IMR-90 (cell line): ENCODE results near the gene DOK6. TPM values are rescaled to one million over a fixed set of nuclear protein-coding genes. Genes with fewer than 3 reads are reported as not detected.

Experiments used
- ATAC-seq: fragments of 200-7000 bp; cut with Tn5 transposase; 2 replicates; pipeline ENCODE4 v1.9.1; 2020; ENCODE audit warnings: low read depth, mild to moderate bottlenecking, moderate library complexity
- BruUV-seq: library from RNA; stranded (reverse); fragments of 400-500 nt; replicated peaks from 2 replicates; lab custom pipeline; 2021; lab: Mats Ljungman, UMichigan
- CTCF ChIA-PET: fragments of 300-600 bp; formaldehyde crosslinking; extraction: SDS; loops from one replicate; lab custom pipeline; 2021; ENCODE audit warnings: antibody characterized with exemption; lab: Yijun Ruan, JAX
- POLR2A ChIA-PET: fragments of 300-600 bp; sonication (Branson Sonifier 250); formaldehyde crosslinking; loops from one replicate; lab custom pipeline; 2022; ENCODE audit warnings: antibody characterized with exemption; ENCODE audit not compliant: unreplicated experiment; lab: Charles Lee
- DNase-seq: peaks from one replicate; pipeline ENCODE4 v3.0.0; 2013
- H2AFZ ChIP-seq: replicated peaks from 2 replicates; pipeline ENCODE3; 2013; ENCODE audit warnings: low read length, mild to moderate bottlenecking; ENCODE audit not compliant: poor library complexity
- H2AK5ac ChIP-seq: 2 replicates; pipeline ENCODE4 v1.6.1; 2013; ENCODE audit warnings: low read depth, low read length, inconsistent platforms
- H2AK9ac ChIP-seq: replicated peaks from 2 replicates; pipeline ENCODE3; 2013; ENCODE audit warnings: mild to moderate bottlenecking, low read depth, low read length, moderate library complexity; ENCODE audit not compliant: poor library complexity
- H2BK120ac ChIP-seq: 2 replicates; pipeline ENCODE4 v1.6.1; 2013; ENCODE audit warnings: low read depth, low read length, inconsistent platforms
- H2BK15ac ChIP-seq: 3 replicates; pipeline ENCODE4 v1.6.1; 2013; ENCODE audit warnings: low read depth, low read length, inconsistent platforms
- H2BK20ac ChIP-seq: 2 replicates; pipeline ENCODE4 v1.6.1; 2013; ENCODE audit warnings: low read depth, mild to moderate bottlenecking, inconsistent platforms, low read length, moderate library complexity
- H2BK5ac ChIP-seq: 2 replicates; pipeline ENCODE4 v1.6.1; 2013; ENCODE audit warnings: mild to moderate bottlenecking, low read depth, low read length, inconsistent platforms; ENCODE audit not compliant: poor library complexity, severe bottlenecking
- H3K14ac ChIP-seq: replicated peaks from 2 replicates; pipeline ENCODE4 v1.6.1; 2013; ENCODE audit warnings: low read depth, low read length, inconsistent platforms
- H3K18ac ChIP-seq: 2 replicates; pipeline ENCODE4 v1.6.1; 2013; ENCODE audit warnings: low read depth, low read length, control low read depth
- H3K23ac ChIP-seq: 2 replicates; pipeline ENCODE4 v1.6.1; 2013; ENCODE audit warnings: low read depth, low read length, inconsistent platforms
- H3K27ac ChIP-seq: 2 replicates; pipeline ENCODE4 v1.5.1; 2013; ENCODE audit warnings: mild to moderate bottlenecking, control low read depth, low read length; ENCODE audit not compliant: insufficient read depth
- H3K27me3 ChIP-seq: 2 replicates; pipeline ENCODE4 v1.6.1; 2013; ENCODE audit warnings: low read length; ENCODE audit not compliant: control insufficient read depth, insufficient read depth
- H3K36me3 ChIP-seq: 2 replicates; pipeline ENCODE4 v1.6.1; 2013; ENCODE audit warnings: low read length, mixed read lengths; ENCODE audit not compliant: control insufficient read depth, insufficient read depth
- H3K4ac ChIP-seq: 2 replicates; pipeline ENCODE4 v1.6.1; 2013; ENCODE audit warnings: low read depth, low read length, inconsistent platforms
- H3K4me1 ChIP-seq: 2 replicates; pipeline ENCODE4 v1.6.1; 2013; ENCODE audit warnings: low read length, mixed read lengths; ENCODE audit not compliant: control insufficient read depth, insufficient read depth
- H3K4me2 ChIP-seq: 2 replicates; pipeline ENCODE4 v1.6.1; 2013; ENCODE audit warnings: low read depth, mild to moderate bottlenecking, control low read depth, low read length, moderate library complexity
- H3K4me3 ChIP-seq: 2 replicates; pipeline ENCODE4 v1.5.1; 2013; ENCODE audit warnings: low read depth, mild to moderate bottlenecking, control low read depth, low read length, moderate library complexity; ENCODE audit not compliant: insufficient read depth
- H3K56ac ChIP-seq: 2 replicates; pipeline ENCODE4 v1.6.1; 2013; ENCODE audit warnings: low read length, inconsistent platforms; ENCODE audit not compliant: insufficient read depth; ENCODE audit errors: extremely low read depth
- H3K79me1 ChIP-seq, 2 experiments: 2 replicates each; pipeline ENCODE4 v1.6.1; 2013; ENCODE audit warnings: low read length in 2 of 2, inconsistent platforms in 1 of 2, low read depth in 1 of 2
- H3K9ac ChIP-seq: 2 replicates; pipeline ENCODE4 v1.6.1; 2013; ENCODE audit warnings: low read depth, low read length, control low read depth
- H3K9me1 ChIP-seq: 2 replicates; pipeline ENCODE4 v1.6.1; 2013; ENCODE audit warnings: low read length, inconsistent platforms; ENCODE audit not compliant: insufficient read depth
- H3K9me3 ChIP-seq: 2 replicates; pipeline ENCODE4 v1.6.1; 2013; ENCODE audit warnings: low read length; ENCODE audit not compliant: control insufficient read depth, insufficient read depth
- H4K20me1 ChIP-seq: 2 replicates; pipeline ENCODE4 v1.6.1; 2013; ENCODE audit warnings: low read length, inconsistent platforms; ENCODE audit not compliant: insufficient read depth
- H4K5ac ChIP-seq: 2 replicates; pipeline ENCODE4 v1.6.1; 2013; ENCODE audit warnings: mild to moderate bottlenecking, low read depth, low read length, control low read depth
- H4K8ac ChIP-seq, 2 experiments: 2 replicates each; pipeline ENCODE4 v1.6.1; 2013; ENCODE audit warnings: low read depth in 2 of 2, low read length in 2 of 2, control low read depth in 1 of 2, inconsistent platforms in 1 of 2
- H4K91ac ChIP-seq: 2 replicates; pipeline ENCODE4 v1.6.1; 2013; ENCODE audit warnings: low read depth, low read length, inconsistent platforms; ENCODE audit not compliant: insufficient read depth
- MAZ ChIP-seq: IDR thresholded peaks from 2 replicates; pipeline ENCODE4 v1.6.1; 2012; ENCODE audit warnings: low read depth, mild to moderate bottlenecking, low read length, improper control_type of control experiment, moderate library complexity, borderline replicate concordance
- NFE2L2 ChIP-seq: fragments of 150-350 bp; IDR thresholded peaks from 2 replicates; pipeline ENCODE4 v1.6.1; 2016; ENCODE audit warnings: low read depth, mild to moderate bottlenecking, low read length
- POLR2A ChIP-seq: IDR thresholded peaks from 2 replicates; pipeline ENCODE4 v1.6.1; 2012; ENCODE audit warnings: mild to moderate bottlenecking, low read depth, low read length
- RCOR1 ChIP-seq: IDR thresholded peaks from 2 replicates; pipeline ENCODE4 v1.6.1; 2012; ENCODE audit warnings: mild to moderate bottlenecking, low read length, improper control_type of control experiment; ENCODE audit not compliant: insufficient replicate concordance
- SMC3 ChIP-seq: fragments of 150-350 bp; IDR thresholded peaks from 2 replicates; pipeline ENCODE4 v1.6.1; 2016; ENCODE audit warnings: low read depth, mild to moderate bottlenecking, antibody characterized with exemption, low read length, moderate library complexity
- WGBS, 2 experiments: methylation state at CpG; one replicate each; pipeline versions ENCODE4 v1.1.5 to v1.1.7; 2013; ENCODE audit warnings: missing lambda C conversion rate in 2 of 2; ENCODE audit not compliant: insufficient read length in 1 of 2; ENCODE audit errors: extremely low coverage in 2 of 2; 5-methylcytosine and 5-hydroxymethylcytosine counted together
- dilution Hi-C: fragments of 300-500 bp; cut with HindIII; formaldehyde crosslinking; loops from one replicate; pipeline ENCODE4 v1.14.3; 2018; ENCODE audit warnings: low sequenced_read_pairs; ENCODE audit not compliant: unreplicated experiment
- in situ Hi-C: fragments of 300-500 bp; cut with MboI; formaldehyde crosslinking; loops from 3 replicates; pipeline ENCODE4 v1.14.3; 2019; ENCODE audit warnings: low sequenced_read_pairs, inconsistent platforms, mixed read lengths
- intact Hi-C: fragments of 100-400 bp; cut with micrococcal nuclease; formaldehyde crosslinking; loops from 2 replicates; pipeline ENCODE4 v1.10.0; 2022
- polyA plus RNA-seq, 3 experiments: library from polyadenylated mRNA; depleted of rRNA; stranded (reverse); fragments of >200 nt; gene quantifications; 2 replicates each; pipeline ENCODE4 v1.2.3, GENCODE V29; 2012; ENCODE audit warnings: low replicate concordance in 1 of 3
- total RNA-seq: library from RNA; depleted of rRNA; stranded (reverse); fragments of >200 nt; gene quantifications from 2 replicates; pipeline ENCODE4 v1.2.3, GENCODE V29; 2012
- TF ChIP-seq, protein P1 (sequence below): conservative IDR thresholded peaks from 2 replicates; pipeline ENCODE4 v1.5.1; 2012; ENCODE audit warnings: mild to moderate bottlenecking, low read depth, low read length, improper control_type of control experiment
- TF ChIP-seq, protein P2 (sequence below): fragments of 150-350 bp; IDR thresholded peaks from 2 replicates; pipeline ENCODE4 v1.6.1; 2016; ENCODE audit warnings: low read depth, mild to moderate bottlenecking, low read length, moderate library complexity, borderline replicate concordance

DOK6 gene
- total and polyA plus RNA-seq, 2 of the 4 experiments (the other 2 are of a cell fraction), result 1.9 to 2.7 TPM

DNA sequence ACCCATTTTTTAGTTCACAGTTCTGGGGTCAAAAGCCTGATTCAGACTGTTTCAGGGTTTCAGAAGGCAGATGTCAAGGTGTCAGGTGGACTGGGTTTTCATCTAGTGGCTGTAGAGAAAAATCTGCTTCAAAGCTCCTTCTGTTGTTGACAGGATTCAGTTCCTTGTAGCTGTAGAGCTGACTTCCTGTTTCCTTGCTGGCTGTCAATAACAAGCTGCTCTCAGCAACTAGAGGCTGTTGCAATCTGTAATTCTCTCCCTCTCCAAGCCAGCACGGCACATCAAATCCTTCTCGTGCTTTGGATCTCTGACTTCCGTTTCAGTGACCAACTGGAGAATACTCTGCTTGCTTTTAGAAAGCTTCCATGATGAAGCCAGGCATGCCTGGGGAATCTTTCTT is 179.4 kb downstream of the DOK6 start:
- ChIA-PET POLR2A (no interaction called here), CTCF (interaction anchor here (1.3 kb wide), 1 partner anchor 8 kb away, joined by 5 read pairs; no protein-coding TSS in a partner anchor)
- intact Hi-C loops, result no loop called here
- Histone ChIP-seq H2BK120ac (peak overlapping the region; percentile 14), H3K56ac (no peak overlapping the region), H4K8ac (peak overlapping the region; percentile 40 to 83; a peak in 3 of 4 replicates), H2AFZ (peak overlapping the region; percentile 87), H3K4me3 (no peak overlapping the region), H4K20me1 (no peaks in the 10 kb centered on the region), H3K9ac (peak overlapping the region; percentile 29; the same call in 1 of the 2 replicates), H3K4me2 (peak overlapping the region; percentile 52; the same call in 1 of the 2 replicates), H3K23ac (0 out of 2 replicates have a peak overlapping the region, but pooled peaks have one; percentile 64), H3K14ac (peak overlapping the region; percentile 81), H3K9me3 (no peaks in the 10 kb centered on the region), H4K5ac (peak overlapping the region; percentile 66), H2BK20ac (no peak overlapping the region; the same call in 1 of the 2 replicates), H2BK5ac (no peak overlapping the region), H3K27me3 (no peaks in the 10 kb centered on the region), H3K4ac (peak overlapping the region; percentile 71; the same call in 1 of the 2 replicates), H2BK15ac (no peak overlapping the region; the same call in 2 of the 3 replicates), H3K79me1 (no peaks in the 10 kb centered on the region), H3K9me1 (no peaks in the 10 kb centered on the region), H4K91ac (no peak overlapping the region), H3K18ac (no peak overlapping the region), H3K27ac (no peak overlapping the region), H3K36me3 (no peaks in the 10 kb centered on the region), H3K4me1 (no peaks in the 10 kb centered on the region), H2AK5ac (no peak overlapping the region), H2AK9ac (no peak overlapping the region)
- in situ Hi-C loops, result no loop called here
- DNase-seq, result peak; percentile 28
- dilution Hi-C loops, result no loop called here
- WGBS, 2 experiments, result no CpG with 5 or more reads among the region's 3 CpGs
- ATAC-seq, result peak; percentile 51; the same call in 1 of the 2 replicates
- TF ChIP-seq MAZ, result no peak
- no peak for TF ChIP-seq NFE2L2
- no peak for TF ChIP-seq POLR2A
- TF ChIP-seq, protein P1, sequence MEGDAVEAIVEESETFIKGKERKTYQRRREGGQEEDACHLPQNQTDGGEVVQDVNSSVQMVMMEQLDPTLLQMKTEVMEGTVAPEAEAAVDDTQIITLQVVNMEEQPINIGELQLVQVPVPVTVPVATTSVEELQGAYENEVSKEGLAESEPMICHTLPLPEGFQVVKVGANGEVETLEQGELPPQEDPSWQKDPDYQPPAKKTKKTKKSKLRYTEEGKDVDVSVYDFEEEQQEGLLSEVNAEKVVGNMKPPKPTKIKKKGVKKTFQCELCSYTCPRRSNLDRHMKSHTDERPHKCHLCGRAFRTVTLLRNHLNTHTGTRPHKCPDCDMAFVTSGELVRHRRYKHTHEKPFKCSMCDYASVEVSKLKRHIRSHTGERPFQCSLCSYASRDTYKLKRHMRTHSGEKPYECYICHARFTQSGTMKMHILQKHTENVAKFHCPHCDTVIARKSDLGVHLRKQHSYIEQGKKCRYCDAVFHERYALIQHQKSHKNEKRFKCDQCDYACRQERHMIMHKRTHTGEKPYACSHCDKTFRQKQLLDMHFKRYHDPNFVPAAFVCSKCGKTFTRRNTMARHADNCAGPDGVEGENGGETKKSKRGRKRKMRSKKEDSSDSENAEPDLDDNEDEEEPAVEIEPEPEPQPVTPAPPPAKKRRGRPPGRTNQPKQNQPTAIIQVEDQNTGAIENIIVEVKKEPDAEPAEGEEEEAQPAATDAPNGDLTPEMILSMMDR, result no peak
- TF ChIP-seq, protein P2, sequence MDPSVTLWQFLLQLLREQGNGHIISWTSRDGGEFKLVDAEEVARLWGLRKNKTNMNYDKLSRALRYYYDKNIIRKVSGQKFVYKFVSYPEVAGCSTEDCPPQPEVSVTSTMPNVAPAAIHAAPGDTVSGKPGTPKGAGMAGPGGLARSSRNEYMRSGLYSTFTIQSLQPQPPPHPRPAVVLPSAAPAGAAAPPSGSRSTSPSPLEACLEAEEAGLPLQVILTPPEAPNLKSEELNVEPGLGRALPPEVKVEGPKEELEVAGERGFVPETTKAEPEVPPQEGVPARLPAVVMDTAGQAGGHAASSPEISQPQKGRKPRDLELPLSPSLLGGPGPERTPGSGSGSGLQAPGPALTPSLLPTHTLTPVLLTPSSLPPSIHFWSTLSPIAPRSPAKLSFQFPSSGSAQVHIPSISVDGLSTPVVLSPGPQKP, result no peak
- no peak for TF ChIP-seq RCOR1
- no peak for TF ChIP-seq SMC3
- BruUV-seq, result no TSS peak
